Measurements from ENCODE around the gene NR2C2. TPM values are rescaled to one million over a fixed set of nuclear protein-coding genes. Genes with fewer than 3 reads are reported as not detected.

NR2C2 gene
- total and polyA plus RNA-seq, 2 of the 13 experiments (the other 11 are each of a cell fraction or from before 2014, with no cell fraction given) = 7.8 to 11.8 TPM

DNA sequence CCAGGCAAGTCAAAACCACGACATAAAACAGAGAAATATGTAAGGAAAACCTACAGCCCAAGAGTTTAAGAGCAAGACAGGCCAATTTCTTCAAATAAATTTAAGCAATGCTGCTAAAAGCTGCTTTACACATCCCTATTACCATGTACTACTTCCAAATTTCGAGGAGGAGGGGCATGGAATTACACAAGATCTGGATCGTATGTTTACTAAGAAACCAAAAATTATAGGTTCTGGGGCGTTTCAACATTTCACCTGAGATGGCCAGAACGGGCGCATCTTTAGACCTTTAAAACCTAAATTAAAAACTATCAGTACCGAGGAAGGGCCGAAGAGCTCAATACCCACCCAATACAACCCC lies 664 bp upstream of the NR2C2 start:
- ChIA-PET CTCF (ENCODE audit: low intra/inter-chr PET ratio, low total read pairs) (no interaction called here), POLR2A (interaction anchor here (1.5 kb wide), 1 partner anchor 295 kb away, joined by 8 read pairs; the partner anchor contains the start of gene CCDC174)
- Histone ChIP-seq H3K4me1 (ENCODE audit: insufficient read depth, low read length) (peaks cover 63% of the 10 kb centered on the region), H3K9ac (ENCODE audit: insufficient read depth, low read depth, low read length) (peak overlapping the region; percentile 94), H3K4me3 (replicated peaks in 1 of 3; ENCODE audit: insufficient read depth in 1 of 3, low read depth in 2 of 3, low read length in 3 of 3) (peak overlapping the region; percentile 79 to 97 (median 95)), H3K4me2 (ENCODE audit: low read depth, low read length) (peak overlapping the region; percentile 77), H3K36me3 (replicated peaks in 1 of 2; ENCODE audit: control insufficient read depth in 1 of 2, insufficient read depth in 2 of 2, low read length in 2 of 2) (peaks cover 4 to 23% of the 10 kb centered on the region in 2 experiments; a peak in 4 of 5 replicates), H4K20me1 (ENCODE audit: insufficient read depth, low read length) (peaks cover 9% of the 10 kb centered on the region), H2AFZ (ENCODE audit: low read length) (no peak overlapping the region), H3K27me3 (ENCODE audit: control insufficient read depth in 1 of 2, insufficient read depth in 2 of 2, low read length in 2 of 2) (no peaks in the 10 kb centered on the region), H3K9me3 (ENCODE audit: low read length) (no peaks in the 10 kb centered on the region), H3K79me2 (ENCODE audit: insufficient read depth, low read length) (peaks cover 54% of the 10 kb centered on the region), H3K27ac (ENCODE audit: extremely low read length, insufficient read depth, low read length) (peak overlapping the region; percentile 91)
- ATAC-seq (no peak), FAIRE-seq (no peak), DNase-seq (ENCODE audit: low spot score) (no peak)
- intact Hi-C loops (cut with micrococcal nuclease; ENCODE audit: unreplicated experiment) (loop anchor here (10.0 kb wide), 1 partner anchor 258 kb away; the partner anchor contains the start of gene CAPN7), in situ Hi-C loops (cut with HindIII; ENCODE audit: extremely low pct_ligation_motif_present, low pct_unique_long_range_greater_than_20kb) (no loop called here)
- BruUV-seq (replicated peaks) = no TSS peak
- 1% methylated on average over 8 of the region's 8 CpGs for WGBS (ENCODE audit: low lambda C conversion rate)
- TF ChIP-seq MED13 (CRISPR knock-in tag; IDR thresholded peaks at IDR 0.05) (no peak), ZNF746 (CRISPR knock-in tag; IDR thresholded peaks at IDR 0.05) (no peak), ZC3H13 (CRISPR knock-in tag; IDR thresholded peaks at IDR 0.05) (no peak), ZKSCAN1 (IDR thresholded peaks at IDR 0.05; ENCODE audit: low read length) (no peak), RXRA (CRISPR knock-in tag; IDR thresholded peaks at IDR 0.05) (no peak), SNAI1 (CRISPR knock-in tag; IDR thresholded peaks at IDR 0.05; ENCODE audit: borderline replicate concordance) (no peak), SP2 (CRISPR knock-in tag; IDR thresholded peaks at IDR 0.05) (no peak), GTF2F1 (IDR thresholded peaks at IDR 0.05; ENCODE audit: low read length) (no peak), TAF15 (IDR thresholded peaks at IDR 0.05; ENCODE audit: low read depth, low read length, poor library complexity, severe bottlenecking) (no peak), CEBPG (CRISPR knock-in tag; IDR thresholded peaks at IDR 0.05) (0 out of 2 replicates have a peak, but pooled peaks have one; percentile 14), TARDBP (CRISPR knock-in tag; IDR thresholded peaks at IDR 0.05) (0 out of 2 replicates have a peak, but pooled peaks have one; percentile 10), KAT7 (CRISPR knock-in tag; IDR thresholded peaks at IDR 0.05; ENCODE audit: borderline replicate concordance) (no peak)
- TF ChIP-seq, protein P1, sequence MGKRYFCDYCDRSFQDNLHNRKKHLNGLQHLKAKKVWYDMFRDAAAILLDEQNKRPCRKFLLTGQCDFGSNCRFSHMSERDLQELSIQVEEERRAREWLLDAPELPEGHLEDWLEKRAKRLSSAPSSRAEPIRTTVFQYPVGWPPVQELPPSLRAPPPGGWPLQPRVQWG (CRISPR knock-in tag; IDR thresholded peaks at IDR 0.05; ENCODE audit: borderline replicate concordance, low read depth) = no peak
- TF ChIP-seq, protein P2, sequence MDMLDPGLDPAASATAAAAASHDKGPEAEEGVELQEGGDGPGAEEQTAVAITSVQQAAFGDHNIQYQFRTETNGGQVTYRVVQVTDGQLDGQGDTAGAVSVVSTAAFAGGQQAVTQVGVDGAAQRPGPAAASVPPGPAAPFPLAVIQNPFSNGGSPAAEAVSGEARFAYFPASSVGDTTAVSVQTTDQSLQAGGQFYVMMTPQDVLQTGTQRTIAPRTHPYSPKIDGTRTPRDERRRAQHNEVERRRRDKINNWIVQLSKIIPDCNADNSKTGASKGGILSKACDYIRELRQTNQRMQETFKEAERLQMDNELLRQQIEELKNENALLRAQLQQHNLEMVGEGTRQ (IDR thresholded peaks at IDR 0.05; ENCODE audit: low read depth, low read length) = no peak
- TF ChIP-seq, protein P2 (CRISPR knock-in tag; IDR thresholded peaks at IDR 0.05; ENCODE audit: borderline replicate concordance) = no peak
- TF ChIP-seq, protein P3, sequence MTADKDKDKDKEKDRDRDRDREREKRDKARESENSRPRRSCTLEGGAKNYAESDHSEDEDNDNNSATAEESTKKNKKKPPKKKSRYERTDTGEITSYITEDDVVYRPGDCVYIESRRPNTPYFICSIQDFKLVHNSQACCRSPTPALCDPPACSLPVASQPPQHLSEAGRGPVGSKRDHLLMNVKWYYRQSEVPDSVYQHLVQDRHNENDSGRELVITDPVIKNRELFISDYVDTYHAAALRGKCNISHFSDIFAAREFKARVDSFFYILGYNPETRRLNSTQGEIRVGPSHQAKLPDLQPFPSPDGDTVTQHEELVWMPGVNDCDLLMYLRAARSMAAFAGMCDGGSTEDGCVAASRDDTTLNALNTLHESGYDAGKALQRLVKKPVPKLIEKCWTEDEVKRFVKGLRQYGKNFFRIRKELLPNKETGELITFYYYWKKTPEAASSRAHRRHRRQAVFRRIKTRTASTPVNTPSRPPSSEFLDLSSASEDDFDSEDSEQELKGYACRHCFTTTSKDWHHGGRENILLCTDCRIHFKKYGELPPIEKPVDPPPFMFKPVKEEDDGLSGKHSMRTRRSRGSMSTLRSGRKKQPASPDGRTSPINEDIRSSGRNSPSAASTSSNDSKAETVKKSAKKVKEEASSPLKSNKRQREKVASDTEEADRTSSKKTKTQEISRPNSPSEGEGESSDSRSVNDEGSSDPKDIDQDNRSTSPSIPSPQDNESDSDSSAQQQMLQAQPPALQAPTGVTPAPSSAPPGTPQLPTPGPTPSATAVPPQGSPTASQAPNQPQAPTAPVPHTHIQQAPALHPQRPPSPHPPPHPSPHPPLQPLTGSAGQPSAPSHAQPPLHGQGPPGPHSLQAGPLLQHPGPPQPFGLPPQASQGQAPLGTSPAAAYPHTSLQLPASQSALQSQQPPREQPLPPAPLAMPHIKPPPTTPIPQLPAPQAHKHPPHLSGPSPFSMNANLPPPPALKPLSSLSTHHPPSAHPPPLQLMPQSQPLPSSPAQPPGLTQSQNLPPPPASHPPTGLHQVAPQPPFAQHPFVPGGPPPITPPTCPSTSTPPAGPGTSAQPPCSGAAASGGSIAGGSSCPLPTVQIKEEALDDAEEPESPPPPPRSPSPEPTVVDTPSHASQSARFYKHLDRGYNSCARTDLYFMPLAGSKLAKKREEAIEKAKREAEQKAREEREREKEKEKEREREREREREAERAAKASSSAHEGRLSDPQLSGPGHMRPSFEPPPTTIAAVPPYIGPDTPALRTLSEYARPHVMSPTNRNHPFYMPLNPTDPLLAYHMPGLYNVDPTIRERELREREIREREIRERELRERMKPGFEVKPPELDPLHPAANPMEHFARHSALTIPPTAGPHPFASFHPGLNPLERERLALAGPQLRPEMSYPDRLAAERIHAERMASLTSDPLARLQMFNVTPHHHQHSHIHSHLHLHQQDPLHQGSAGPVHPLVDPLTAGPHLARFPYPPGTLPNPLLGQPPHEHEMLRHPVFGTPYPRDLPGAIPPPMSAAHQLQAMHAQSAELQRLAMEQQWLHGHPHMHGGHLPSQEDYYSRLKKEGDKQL (CRISPR knock-in tag; IDR thresholded peaks at IDR 0.05; ENCODE audit: low read depth) = no peak
- TF ChIP-seq, protein P4, sequence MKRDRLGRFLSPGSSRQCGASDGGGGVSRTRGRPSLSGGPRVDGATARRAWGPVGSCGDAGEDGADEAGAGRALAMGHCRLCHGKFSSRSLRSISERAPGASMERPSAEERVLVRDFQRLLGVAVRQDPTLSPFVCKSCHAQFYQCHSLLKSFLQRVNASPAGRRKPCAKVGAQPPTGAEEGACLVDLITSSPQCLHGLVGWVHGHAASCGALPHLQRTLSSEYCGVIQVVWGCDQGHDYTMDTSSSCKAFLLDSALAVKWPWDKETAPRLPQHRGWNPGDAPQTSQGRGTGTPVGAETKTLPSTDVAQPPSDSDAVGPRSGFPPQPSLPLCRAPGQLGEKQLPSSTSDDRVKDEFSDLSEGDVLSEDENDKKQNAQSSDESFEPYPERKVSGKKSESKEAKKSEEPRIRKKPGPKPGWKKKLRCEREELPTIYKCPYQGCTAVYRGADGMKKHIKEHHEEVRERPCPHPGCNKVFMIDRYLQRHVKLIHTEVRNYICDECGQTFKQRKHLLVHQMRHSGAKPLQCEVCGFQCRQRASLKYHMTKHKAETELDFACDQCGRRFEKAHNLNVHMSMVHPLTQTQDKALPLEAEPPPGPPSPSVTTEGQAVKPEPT (CRISPR knock-in tag; IDR thresholded peaks at IDR 0.05; ENCODE audit: low read depth) = no peak
